Peyer's patch (tissue), 4 donors: ENCODE results near the gene TCHHL1.

Experiments used
- POLR2A ChIP-seq, 2 donors: fragments of 450-650 bp; IDR thresholded peaks; one replicate each; pipeline ENCODE4 v1.5.1; 2017; ENCODE audit warnings: antibody characterized with exemption in 2 of 2, mild to moderate bottlenecking in 2 of 2, moderate library complexity in 2 of 2
- TF ChIP-seq, protein P1 (sequence below), 6 experiments: fragments of 450-650 bp in 4 of 6; fragments of 200-600 bp in 2 of 6; sonication (generic) in 1 of 6; IDR thresholded peaks; one replicate each; pipeline ENCODE4 v1.5.1; 2017 to 2019; ENCODE audit warnings: antibody characterized with exemption in 6 of 6, mild to moderate bottlenecking in 3 of 6, moderate library complexity in 1 of 6

DNA sequence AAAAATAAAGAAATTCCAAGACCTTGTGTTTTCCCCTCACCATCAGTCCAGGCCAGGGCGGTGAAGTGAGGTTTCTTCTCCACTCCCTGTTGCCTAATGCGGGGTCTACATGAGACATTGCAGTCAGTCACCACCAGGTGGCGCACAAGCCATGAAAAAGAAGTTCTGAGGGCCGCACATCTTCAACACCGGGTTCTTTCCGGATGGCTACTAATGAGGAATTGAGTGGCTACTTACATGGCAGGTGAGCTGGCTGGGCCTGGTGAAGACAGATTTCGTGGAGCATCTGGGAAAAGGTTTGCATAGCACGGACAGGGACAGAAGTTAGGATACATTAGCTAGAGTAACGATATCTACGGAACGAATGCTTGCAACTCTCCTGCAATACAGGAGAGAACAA, 36.3 kb downstream of the TCHHL1 start:
- TF ChIP-seq POLR2A (IDR thresholded peaks at IDR 0.05): no peak
- TF ChIP-seq, protein P1, sequence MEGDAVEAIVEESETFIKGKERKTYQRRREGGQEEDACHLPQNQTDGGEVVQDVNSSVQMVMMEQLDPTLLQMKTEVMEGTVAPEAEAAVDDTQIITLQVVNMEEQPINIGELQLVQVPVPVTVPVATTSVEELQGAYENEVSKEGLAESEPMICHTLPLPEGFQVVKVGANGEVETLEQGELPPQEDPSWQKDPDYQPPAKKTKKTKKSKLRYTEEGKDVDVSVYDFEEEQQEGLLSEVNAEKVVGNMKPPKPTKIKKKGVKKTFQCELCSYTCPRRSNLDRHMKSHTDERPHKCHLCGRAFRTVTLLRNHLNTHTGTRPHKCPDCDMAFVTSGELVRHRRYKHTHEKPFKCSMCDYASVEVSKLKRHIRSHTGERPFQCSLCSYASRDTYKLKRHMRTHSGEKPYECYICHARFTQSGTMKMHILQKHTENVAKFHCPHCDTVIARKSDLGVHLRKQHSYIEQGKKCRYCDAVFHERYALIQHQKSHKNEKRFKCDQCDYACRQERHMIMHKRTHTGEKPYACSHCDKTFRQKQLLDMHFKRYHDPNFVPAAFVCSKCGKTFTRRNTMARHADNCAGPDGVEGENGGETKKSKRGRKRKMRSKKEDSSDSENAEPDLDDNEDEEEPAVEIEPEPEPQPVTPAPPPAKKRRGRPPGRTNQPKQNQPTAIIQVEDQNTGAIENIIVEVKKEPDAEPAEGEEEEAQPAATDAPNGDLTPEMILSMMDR (IDR thresholded peaks at IDR 0.05): peak; percentile 83 to 93 (median 90)
